ENCODE measurements around the gene HBE1.

GRCh38 chr11:5229796-5230195 lies 39.9 kb downstream of the HBE1 start:
- TF ChIP-seq POLR2A (IDR thresholded peaks at IDR 0.05) (no peak), CTCF (IDR thresholded peaks at IDR 0.05) (no peak)

Measured in testis (tissue), 2 donors.